SIG-M5 treated with dmso at 0.1 percent for 504 hours (cell line): ENCODE data around the gene CERS6.
"Not testable (repeated sequence)": the region's sequence is repeated elsewhere in the genome, so short reads cannot be mapped to it uniquely, and the experiment has no call there.

Source experiments
- DNase-seq: peaks from one replicate; lab custom pipeline; 2025; ENCODE audit not compliant: unreplicated experiment; lab: John Stamatoyannopoulos, UW

CERS6 gene

DNA sequence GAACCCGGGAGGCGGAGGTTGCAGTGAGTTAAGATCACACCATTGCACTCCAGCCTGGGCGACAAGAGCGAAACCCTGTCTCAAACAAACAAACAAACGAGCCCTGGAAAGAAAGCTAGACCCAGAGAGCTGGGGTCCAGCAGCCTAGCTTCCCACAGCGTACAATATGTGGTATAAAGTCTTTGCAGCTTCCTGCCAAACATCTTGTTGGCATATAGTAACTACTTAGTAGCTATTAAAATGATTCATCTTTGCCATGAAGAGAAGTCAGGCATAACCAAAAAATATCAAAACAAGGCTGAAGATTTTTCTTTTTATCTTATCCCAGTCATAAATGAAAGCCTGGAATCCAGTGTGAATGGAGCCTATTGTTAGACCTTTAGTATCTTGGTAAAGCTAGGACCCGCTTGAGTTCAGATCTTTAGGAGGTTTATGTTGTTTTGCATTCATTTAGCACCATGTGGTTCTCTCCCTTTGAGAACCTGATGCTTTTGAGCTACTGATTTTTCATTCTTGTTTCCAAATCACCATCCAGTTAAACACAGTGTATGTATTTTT lies 206.7 kb downstream of the CERS6 start:
- no peak for DNase-seq

DNA sequence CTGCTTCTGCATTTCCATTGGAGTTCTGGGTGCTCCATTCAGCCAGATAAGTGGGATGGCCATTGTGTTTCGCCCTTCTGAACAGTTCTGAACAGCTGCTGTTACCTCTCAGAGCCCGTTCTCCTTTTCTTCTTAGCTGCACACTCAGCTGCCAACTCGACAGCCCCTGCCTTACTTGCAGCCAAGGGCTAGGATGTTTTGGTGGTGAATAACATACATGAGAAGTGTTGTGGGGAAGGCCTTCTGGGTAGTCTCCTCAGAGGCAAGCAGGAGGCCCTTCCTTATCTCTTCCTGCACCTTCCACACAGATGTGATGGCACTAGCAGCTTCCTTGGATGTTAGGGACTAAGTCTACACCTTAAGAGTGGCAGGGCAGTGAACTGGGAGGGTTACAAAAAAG lies 207.9 kb downstream of the CERS6 start:
- no peak for DNase-seq

DNA sequence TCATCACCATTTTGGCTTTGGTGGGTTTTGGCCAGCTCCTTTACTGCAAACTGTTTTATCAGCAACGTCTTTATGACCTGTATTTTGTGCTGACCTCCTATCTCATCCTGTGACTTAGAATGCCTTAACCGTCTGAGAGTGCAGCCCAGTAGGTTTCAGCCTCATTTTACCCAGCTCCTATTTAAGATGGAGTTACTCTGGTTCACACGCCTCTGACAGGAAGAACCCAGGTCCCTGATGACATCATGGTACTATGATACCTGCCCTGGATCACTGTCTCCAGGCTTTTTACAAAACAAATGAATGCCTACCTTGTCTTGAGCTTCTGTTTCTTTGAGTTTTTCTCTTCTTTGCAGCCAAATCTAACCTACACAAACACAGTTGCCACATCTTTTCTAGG lies 208.6 kb downstream of the CERS6 start:
- not testable (repeated sequence) for DNase-seq

DNA sequence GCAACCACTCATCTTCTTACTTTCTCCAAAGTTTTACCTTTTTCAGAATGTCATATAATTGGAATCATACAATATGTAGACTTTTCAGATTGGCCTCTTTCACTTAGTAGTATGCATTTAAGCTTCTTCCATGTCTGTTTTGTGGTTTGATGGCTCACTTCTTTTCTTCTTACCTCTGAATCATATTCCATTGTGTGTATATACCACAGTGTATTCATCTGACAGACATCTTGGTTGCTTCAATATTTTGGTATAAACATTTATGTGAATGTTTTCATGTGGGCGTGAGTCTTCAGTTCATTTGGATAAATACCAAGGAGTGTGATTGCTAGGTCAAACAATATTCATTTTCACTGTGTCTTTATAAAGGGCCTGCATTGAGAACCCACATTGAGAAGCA lies 210.3 kb downstream of the CERS6 start:
- no peak for DNase-seq

DNA sequence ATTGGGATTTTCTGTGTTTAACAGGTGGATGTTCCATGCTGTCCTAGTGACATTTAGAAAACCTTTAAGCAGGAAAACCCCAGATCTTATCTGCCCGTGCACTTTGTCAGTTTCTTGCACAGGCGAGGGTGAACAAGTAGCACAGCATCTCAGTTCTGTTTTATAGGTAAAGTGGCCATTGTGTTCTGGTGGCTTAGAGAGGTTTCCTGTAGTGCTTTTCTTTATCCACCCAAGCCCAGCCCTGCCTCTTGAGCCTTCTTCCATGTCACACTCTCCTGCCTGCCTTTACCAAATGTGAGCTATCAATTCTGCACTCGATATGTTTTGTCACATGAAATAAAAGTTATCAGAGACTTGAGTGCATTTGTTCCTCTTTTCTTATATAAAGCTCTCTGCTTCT lies 211.1 kb downstream of the CERS6 start:
- DNase-seq = no peak

GRCh38 chr2:168669151-168669550 lies 213.1 kb downstream of the CERS6 start:
- no peak for DNase-seq

DNA sequence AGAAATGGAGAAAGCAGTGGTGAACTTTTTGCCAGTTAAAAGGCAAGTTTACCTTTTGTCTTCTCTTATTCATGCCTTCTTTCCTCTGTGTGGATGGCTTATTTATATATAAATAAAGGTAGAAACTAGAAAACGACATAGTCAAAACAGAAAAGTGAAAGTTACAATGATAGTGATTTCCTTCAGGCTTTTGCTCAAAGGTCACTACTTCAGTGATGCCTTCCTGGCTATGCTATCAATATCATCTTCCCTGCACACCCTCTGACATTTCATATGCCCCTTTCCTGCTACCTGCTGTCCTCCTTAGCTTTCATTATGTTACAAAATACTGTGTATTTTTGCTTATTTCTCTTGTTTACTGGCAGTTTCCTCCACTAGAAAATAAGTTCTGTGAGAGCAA lies 214.4 kb downstream of the CERS6 start:
- no peak for DNase-seq

- no peak for DNase-seq
Observed at GRCh38 chr2:168671932-168672331, 215.9 kb downstream of the CERS6 start.

GRCh38 chr2:168673265-168674189 lies 217.5 kb downstream of the CERS6 start:
- no peak for DNase-seq

GRCh38 chr2:168678153-168678853 lies 222.2 kb downstream of the CERS6 start:
- DNase-seq = no peak

GRCh38 chr2:168679081-168679480 lies 223.0 kb downstream of the CERS6 start:
- DNase-seq = peak; percentile 36

- DNase-seq = no peak
Observed at GRCh38 chr2:168679741-168680310, 223.8 kb downstream of the CERS6 start.

DNA sequence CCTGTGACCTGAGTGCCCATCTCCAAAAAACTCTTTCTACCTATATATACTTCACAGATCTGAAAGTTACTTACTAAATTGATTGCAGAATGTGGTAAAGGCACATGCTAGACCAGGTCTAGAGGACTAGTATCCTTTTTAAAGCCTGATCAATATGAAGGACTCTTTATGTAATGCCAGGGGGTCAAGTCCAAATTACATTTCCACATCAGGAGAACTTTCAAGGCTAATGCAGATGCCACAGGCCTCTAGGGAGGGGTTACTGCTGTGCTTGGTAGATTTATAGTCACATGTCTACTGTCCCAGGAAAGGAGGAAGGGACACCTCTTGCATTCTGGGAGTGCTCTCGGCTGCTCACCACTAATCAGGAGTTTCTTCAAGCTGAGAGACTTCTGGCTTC lies 227.9 kb downstream of the CERS6 start:
- no peak for DNase-seq

- no peak for DNase-seq
Observed at GRCh38 chr2:168684921-168685599, 229.0 kb downstream of the CERS6 start.

GRCh38 chr2:168685600-168686451 lies 229.8 kb downstream of the CERS6 start:
- DNase-seq = no peak

DNA sequence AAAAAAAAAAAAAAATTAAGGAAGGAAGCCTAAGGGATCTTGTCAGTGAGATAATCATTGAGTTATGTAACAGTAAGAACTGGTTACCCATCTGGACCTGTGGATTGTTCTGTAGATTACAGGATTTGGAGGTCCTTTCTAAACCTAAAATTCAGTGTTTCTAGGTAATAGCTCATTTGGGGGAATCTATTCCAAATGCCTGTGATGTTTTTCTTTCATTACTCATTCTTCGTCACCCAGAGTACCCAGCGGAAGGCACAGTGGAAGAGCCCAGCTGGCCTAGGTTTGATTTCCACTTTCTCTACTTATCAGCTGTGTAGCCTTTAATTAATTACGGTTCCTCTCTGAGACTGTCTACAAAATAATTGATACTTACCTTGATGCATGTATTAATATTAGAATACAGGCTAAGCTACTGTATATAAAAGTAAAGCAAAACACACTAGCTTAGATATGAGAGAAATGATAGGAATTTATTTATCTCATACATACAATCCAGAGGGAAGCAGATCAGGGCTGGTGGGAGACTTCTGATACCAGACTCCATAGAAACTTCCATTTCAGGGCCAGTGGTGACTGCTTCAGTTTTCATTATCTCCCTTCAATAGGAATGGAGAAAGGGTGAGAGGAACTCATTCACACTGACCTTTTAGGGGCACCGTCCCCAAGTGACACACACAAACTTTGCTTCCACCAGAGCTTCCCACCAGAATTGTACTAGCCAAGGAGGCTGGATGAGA lies 230.6 kb downstream of the CERS6 start:
- DNase-seq = no peak

GRCh38 chr2:168687314-168687713 lies 231.2 kb downstream of the CERS6 start:
- DNase-seq = peak; percentile 3

DNA sequence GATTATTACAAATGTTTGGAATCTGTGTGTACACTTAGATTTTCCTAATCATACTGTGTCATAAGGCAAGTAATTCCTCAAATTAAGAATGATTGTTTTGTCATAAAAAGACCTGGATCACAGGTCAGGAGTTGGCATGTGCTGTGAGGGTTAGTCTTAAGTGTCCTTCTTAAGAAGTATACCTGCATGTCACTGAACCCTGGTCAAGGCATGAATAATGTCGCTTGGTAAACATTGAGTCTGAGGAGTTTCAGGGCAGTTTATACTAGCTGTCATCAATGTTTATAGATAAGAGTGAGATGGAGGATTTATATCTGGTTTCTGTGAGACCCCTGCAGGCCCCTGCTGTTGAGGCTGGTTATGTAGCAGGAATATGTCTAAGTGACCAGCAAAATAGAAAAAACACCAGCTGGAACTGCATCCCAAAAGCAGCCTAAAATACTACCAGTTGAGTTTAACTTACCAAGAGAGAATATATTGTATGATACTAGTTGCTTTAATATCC lies 234.4 kb downstream of the CERS6 start:
- no peak for DNase-seq

DNA sequence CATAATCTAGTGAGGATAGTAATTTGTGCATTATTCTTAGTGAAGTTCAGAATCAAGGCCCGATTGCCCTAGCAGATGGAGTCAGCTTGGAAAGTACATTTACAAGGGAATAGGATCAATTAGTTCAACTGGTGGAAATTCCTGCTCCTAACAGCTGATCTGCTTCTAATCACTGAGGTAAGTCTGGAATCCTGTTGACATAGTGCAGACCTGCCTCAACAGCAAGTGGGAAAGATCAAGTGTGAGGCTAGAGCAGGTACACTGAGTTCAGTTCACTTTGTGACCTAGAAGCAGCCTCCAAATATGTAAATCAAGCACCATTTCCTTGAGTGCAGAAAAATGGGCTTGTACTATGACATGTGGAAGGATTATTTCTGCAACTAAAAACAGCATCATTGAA lies 235.1 kb downstream of the CERS6 start:
- DNase-seq = no peak
